HG03469 (cell line): ENCODE results near the gene STAT3.
"Not testable (repeated sequence)": the region's sequence is repeated elsewhere in the genome, so short reads cannot be mapped to it uniquely, and the experiment has no call there.

Source experiments
- ATAC-seq: cut with Tn5 transposase; IDR thresholded peaks from one replicate; pipeline ENCODE4 v1.9.1; 2021; ENCODE audit warnings: mild to moderate bottlenecking, moderate library complexity, moderate number of reproducible peaks; ENCODE audit not compliant: unreplicated experiment

STAT3 gene

GRCh38 chr17:42264366-42264765 lies 123.9 kb downstream of the STAT3 start:
- not testable (repeated sequence) for ATAC-seq
